ENCODE measurements around the gene CEP72. TPM values are rescaled to one million over a fixed set of nuclear protein-coding genes. Genes with fewer than 3 reads are reported as not detected.
"Not testable (repeated sequence)": the region's sequence is repeated elsewhere in the genome, so short reads cannot be mapped to it uniquely, and the experiment has no call there.

CEP72 gene
- total RNA-seq, 1 experiment from 2014 or later = 11.0 TPM

GRCh38 chr5:598564-598890 is 13.6 kb upstream of the CEP72 start:
- DNase-seq (ENCODE audit: low read depth) = no peak

- DNase-seq (ENCODE audit: low read depth) = no peak
These were observed 11.1 kb upstream of the CEP72 start for GRCh38 chr5:600886-601541.

- DNase-seq (ENCODE audit: low read depth) = no peak
These were observed 10.2 kb upstream of the CEP72 start for GRCh38 chr5:601771-602465.

GRCh38 chr5:602466-603035 is 9.6 kb upstream of the CEP72 start:
- no peak for DNase-seq (ENCODE audit: low read depth)

- DNase-seq (ENCODE audit: low read depth) = no peak
These were observed 8.8 kb upstream of the CEP72 start for GRCh38 chr5:603081-603998.

- DNase-seq (ENCODE audit: low read depth) = no peak
These were observed 7.7 kb upstream of the CEP72 start for GRCh38 chr5:604391-604831.

GRCh38 chr5:605090-605489 is 7.0 kb upstream of the CEP72 start:
- not testable (repeated sequence) for DNase-seq (ENCODE audit: low read depth)

GRCh38 chr5:606061-606460 is 6.1 kb upstream of the CEP72 start:
- no peak for DNase-seq (ENCODE audit: low read depth)

GRCh38 chr5:606526-607399 is 5.4 kb upstream of the CEP72 start:
- DNase-seq (ENCODE audit: low read depth) = no peak

GRCh38 chr5:607541-608428 is 4.4 kb upstream of the CEP72 start:
- DNase-seq (ENCODE audit: low read depth) = no peak

- DNase-seq (ENCODE audit: low read depth) = no peak
These were observed 3.4 kb upstream of the CEP72 start for GRCh38 chr5:608429-609370.

- no peak for DNase-seq (ENCODE audit: low read depth)
These were observed 2.6 kb upstream of the CEP72 start for GRCh38 chr5:609506-609905.

GRCh38 chr5:610011-610743 is 2.0 kb upstream of the CEP72 start:
- no peak for DNase-seq (ENCODE audit: low read depth)

- DNase-seq (ENCODE audit: low read depth) = no peak
These were observed 1.1 kb upstream of the CEP72 start for GRCh38 chr5:610744-611730.

- peak; percentile 29 for DNase-seq (ENCODE audit: low read depth)
These were observed 621 bp downstream of the CEP72 start for GRCh38 chr5:612498-613424.

GRCh38 chr5:616484-617039 is 4.4 kb downstream of the CEP72 start:
- no peak for DNase-seq (ENCODE audit: low read depth)
